HL-60 (cell line): ENCODE data around the gene BSND.
"Not testable (repeated sequence)": the region's sequence is repeated elsewhere in the genome, so short reads cannot be mapped to it uniquely, and the experiment has no call there.

Source experiments
- DNase-seq, 2 experiments: peaks; one replicate each; pipeline ENCODE4 v3.0.0-alpha.2; 2010 to 2020; ENCODE audit warnings: low read depth in 1 of 2, low spot score in 1 of 2
- H3K27ac ChIP-seq: fragments of 250-450 bp; sonication (Bioruptor Pico); replicated peaks from 2 replicates; pipeline ENCODE4 v1.5.1; 2020; ENCODE audit warnings: mild to moderate bottlenecking, moderate library complexity
- H3K27me3 ChIP-seq: fragments of 250-450 bp; sonication (Bioruptor Pico); 2 replicates; pipeline ENCODE4 v1.5.1; 2021; ENCODE audit warnings: mild to moderate bottlenecking, moderate library complexity; ENCODE audit not compliant: insufficient read depth, poor library complexity, severe bottlenecking
- H3K4me3 ChIP-seq: replicated peaks from 2 replicates; pipeline ENCODE4 v1.5.1; 2011; ENCODE audit warnings: mild to moderate bottlenecking, control low read depth, low read length; ENCODE audit not compliant: insufficient read depth
- CTCF ChIP-seq: IDR thresholded peaks from one replicate; pipeline ENCODE4 v1.5.1; 2011; ENCODE audit warnings: low read length, control low read depth, inconsistent platforms; ENCODE audit not compliant: insufficient read depth
- GABPA ChIP-seq: IDR thresholded peaks from 2 replicates; pipeline ENCODE4 v1.6.1; 2012; ENCODE audit warnings: low read depth
- POLR2AphosphoS5 ChIP-seq: IDR thresholded peaks from 2 replicates; pipeline ENCODE4 v1.6.1; 2012; ENCODE audit warnings: low read depth
- REST ChIP-seq: IDR thresholded peaks from 2 replicates; pipeline ENCODE4 v1.6.1; 2012; ENCODE audit warnings: low read depth; ENCODE audit not compliant: insufficient replicate concordance
- SPI1 ChIP-seq: IDR thresholded peaks from 2 replicates; pipeline ENCODE4 v1.6.1; 2012; ENCODE audit warnings: low read depth, mild to moderate bottlenecking, borderline replicate concordance

The BSND gene

GRCh38 chr1:54956726-54957125 lies 42.0 kb upstream of the BSND start:
- TF ChIP-seq CTCF (no peak), GABPA (no peak), SPI1 (no peak), POLR2AphosphoS5 (no peak), REST (no peak)
- DNase-seq, result no peak
- no peaks in the 10 kb centered on the region for H3K27me3 ChIP-seq
- H3K27ac ChIP-seq, result no peak overlapping the region
- H3K4me3 ChIP-seq, result no peak overlapping the region

- DNase-seq, result peak in 1 of 2 experiments; percentile 46
- TF ChIP-seq REST, result no peak
- no peak for TF ChIP-seq CTCF
- no peak for TF ChIP-seq SPI1
- TF ChIP-seq GABPA, result no peak
- no peak for TF ChIP-seq POLR2AphosphoS5
- H3K27ac ChIP-seq, result no peak overlapping the region
- no peaks in the 10 kb centered on the region for H3K27me3 ChIP-seq
- H3K4me3 ChIP-seq, result no peak overlapping the region
Measured at GRCh38 chr1:54959241-54959640, 39.5 kb upstream of the BSND start.

- no peaks in the 10 kb centered on the region for H3K27me3 ChIP-seq
- no peak overlapping the region for H3K27ac ChIP-seq
- no peak overlapping the region for H3K4me3 ChIP-seq
- no peak for DNase-seq
- TF ChIP-seq POLR2AphosphoS5 (no peak), SPI1 (no peak), CTCF (no peak), GABPA (no peak), REST (no peak)
Measured at GRCh38 chr1:54962612-54963395, 35.9 kb upstream of the BSND start.

GRCh38 chr1:54963829-54964228 lies 34.9 kb upstream of the BSND start:
- H3K27ac ChIP-seq, H3K4me3 ChIP-seq, DNase-seq, H3K27me3 ChIP-seq: not testable (repeated sequence)
